ENCODE measurements around the gene NUBPL. TPM values are rescaled to one million over a fixed set of nuclear protein-coding genes. Genes with fewer than 3 reads are reported as not detected.

Gene NUBPL
- polyA plus RNA-seq, 1 donor (not counting 4 experiments of a cell fraction or from before 2014, with no cell fraction given), result 18.8 TPM

DNA sequence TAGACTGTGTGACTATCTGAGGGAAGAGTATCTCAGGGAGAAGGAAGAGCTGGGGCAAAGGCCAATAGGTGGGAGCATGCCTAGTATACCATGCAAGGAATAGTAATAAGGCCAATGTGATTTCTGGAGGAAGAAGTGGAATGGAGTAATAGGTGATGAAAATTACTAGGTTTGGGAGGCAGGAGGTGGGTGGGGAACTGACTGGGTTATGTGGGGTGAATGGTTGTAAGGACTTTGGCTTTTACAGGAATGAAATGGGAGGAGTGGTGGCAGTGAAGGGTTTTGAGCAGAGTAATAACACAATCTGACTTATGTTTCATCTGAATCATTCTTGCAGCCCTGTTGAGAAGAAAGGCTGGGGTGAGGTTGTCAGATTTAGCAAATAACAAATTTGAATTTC, 30.9 kb downstream of the NUBPL start:
- H4K20me1 ChIP-seq (ENCODE audit: control insufficient read depth, extremely low read depth, insufficient read depth, low read length), result no peaks in the 10 kb centered on the region
- H3K27me3 ChIP-seq (ENCODE audit: control insufficient read depth, extremely low read depth, insufficient read depth, low read length), result no peaks in the 10 kb centered on the region
- no peaks in the 10 kb centered on the region for H3K79me2 ChIP-seq (ENCODE audit: control insufficient read depth, insufficient read depth, low read length)
- no peak for FAIRE-seq
- H3K4me2 ChIP-seq (ENCODE audit: control insufficient read depth, extremely low read depth, insufficient read depth, low read depth, low read length), result no peak overlapping the region
- no peak overlapping the region for H3K27ac ChIP-seq (ENCODE audit: control insufficient read depth, insufficient read depth, low read length)
- H3K9ac ChIP-seq (ENCODE audit: control insufficient read depth, extremely low read depth, insufficient read depth, low read length), result no peak overlapping the region
- H3K4me3 ChIP-seq (ENCODE audit: control insufficient read depth in 2 of 3, extremely low read depth in 1 of 3, insufficient read depth in 2 of 3, low read depth in 1 of 3, low read length in 3 of 3), result no peak overlapping the region
- H3K4me1 ChIP-seq (ENCODE audit: control insufficient read depth, extremely low read depth, insufficient read depth, low read length), result no peaks in the 10 kb centered on the region
- no peak overlapping the region for H2AFZ ChIP-seq (ENCODE audit: control insufficient read depth, low read length)
- DNase-seq (ENCODE audit: low read depth, low spot score), result no peak
- TF ChIP-seq EZH2 (IDR thresholded peaks at IDR 0.05; ENCODE audit: low read length) (no peak), CTCF (optimal IDR thresholded peaks at IDR 0.05 in 1 of 3, IDR thresholded peaks at IDR 0.05 in 1 of 3, conservative IDR thresholded peaks at IDR 0.05 in 1 of 3; ENCODE audit: extremely low read depth in 1 of 3, insufficient read depth in 2 of 3, low read length in 3 of 3) (no peak)
- H3K9me3 ChIP-seq (ENCODE audit: control insufficient read depth, low read depth, low read length), result no peaks in the 10 kb centered on the region
- no peaks in the 10 kb centered on the region for H3K9me1 ChIP-seq (ENCODE audit: control insufficient read depth, extremely low read depth, insufficient read depth, low read length)
- dilution Hi-C loops (cut with MboI; ENCODE audit: extremely low pct_ligation_motif_present, low sequenced_read_pairs), result no loop called here
- H3K36me3 ChIP-seq (ENCODE audit: control insufficient read depth in 2 of 2, extremely low read depth in 1 of 2, insufficient read depth in 2 of 2, low read length in 2 of 2), result no peaks in the 10 kb centered on the region

DNA sequence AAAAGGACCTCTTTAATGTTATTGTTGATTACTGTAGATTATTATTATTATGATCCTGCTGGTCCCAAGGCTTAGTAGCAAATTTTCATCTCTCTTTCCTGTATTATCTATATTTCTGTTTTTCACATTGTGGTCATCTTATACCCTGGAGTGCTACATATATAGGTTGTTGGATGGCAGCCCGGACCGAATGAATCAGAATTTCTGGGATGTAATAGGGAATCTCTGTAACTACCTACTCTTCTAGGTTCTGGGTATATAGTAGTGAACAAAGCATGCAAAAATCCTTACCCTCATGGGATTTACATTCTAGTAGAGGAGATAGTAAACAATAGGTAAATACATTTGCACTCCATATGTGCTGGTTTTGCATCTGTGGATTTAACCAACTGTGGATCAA, 31.4 kb downstream of the NUBPL start:
- H3K36me3 ChIP-seq (ENCODE audit: control insufficient read depth in 2 of 2, extremely low read depth in 1 of 2, insufficient read depth in 2 of 2, low read length in 2 of 2), result no peaks in the 10 kb centered on the region
- H3K27ac ChIP-seq (ENCODE audit: control insufficient read depth, insufficient read depth, low read length), result no peak overlapping the region
- no peak for TF ChIP-seq CTCF (optimal IDR thresholded peaks at IDR 0.05 in 1 of 3, IDR thresholded peaks at IDR 0.05 in 1 of 3, conservative IDR thresholded peaks at IDR 0.05 in 1 of 3; ENCODE audit: extremely low read depth in 1 of 3, insufficient read depth in 2 of 3, low read length in 3 of 3)
- dilution Hi-C loops (cut with MboI; ENCODE audit: extremely low pct_ligation_motif_present, low sequenced_read_pairs), result no loop called here
- H3K9ac ChIP-seq (ENCODE audit: control insufficient read depth, extremely low read depth, insufficient read depth, low read length), result no peak overlapping the region
- no peaks in the 10 kb centered on the region for H3K9me1 ChIP-seq (ENCODE audit: control insufficient read depth, extremely low read depth, insufficient read depth, low read length)
- H3K4me3 ChIP-seq (ENCODE audit: control insufficient read depth in 2 of 3, extremely low read depth in 1 of 3, insufficient read depth in 2 of 3, low read depth in 1 of 3, low read length in 3 of 3), result no peak overlapping the region
- H3K9me3 ChIP-seq (ENCODE audit: control insufficient read depth, low read depth, low read length), result no peaks in the 10 kb centered on the region
- no peak for FAIRE-seq
- no peak for DNase-seq (ENCODE audit: low read depth, low spot score)
- no peak overlapping the region for H3K4me2 ChIP-seq (ENCODE audit: control insufficient read depth, extremely low read depth, insufficient read depth, low read depth, low read length)
- H4K20me1 ChIP-seq (ENCODE audit: control insufficient read depth, extremely low read depth, insufficient read depth, low read length), result no peaks in the 10 kb centered on the region
- no peak overlapping the region for H2AFZ ChIP-seq (ENCODE audit: control insufficient read depth, low read length)
- H3K4me1 ChIP-seq (ENCODE audit: control insufficient read depth, extremely low read depth, insufficient read depth, low read length), result no peaks in the 10 kb centered on the region
- H3K27me3 ChIP-seq (ENCODE audit: control insufficient read depth, extremely low read depth, insufficient read depth, low read length), result no peaks in the 10 kb centered on the region
- H3K79me2 ChIP-seq (ENCODE audit: control insufficient read depth, insufficient read depth, low read length), result no peaks in the 10 kb centered on the region
